A549 (cell line): ENCODE results near the gene TMEM219. TPM values are rescaled to one million over a fixed set of nuclear protein-coding genes. Genes with fewer than 3 reads are reported as not detected.

ENCODE experiments used
- ATAC-seq, 2 experiments: fragments of 200-7000 bp in 1 of 2; fragments of >200 bp in 1 of 2; cut with Nextera tagmentation in 1 of 2; cut with Tn5 transposase in 1 of 2; 3 replicates each; pipeline versions ENCODE4 v1.8.0 to v1.9.1; 2018 to 2020; ENCODE audit warnings: mild to moderate bottlenecking in 1 of 2, moderate library complexity in 1 of 2
- CTCF ChIA-PET: fragments of 300-600 bp; sonication (Branson Sonifier 250); formaldehyde crosslinking; extraction: SDS; loops from one replicate; lab custom pipeline; 2021; ENCODE audit warnings: antibody characterized with exemption, inconsistent platforms; lab: Yijun Ruan, JAX
- POLR2A ChIA-PET: fragments of 350-600 bp; formaldehyde crosslinking; extraction: SDS; loops from one replicate; lab custom pipeline; 2021; ENCODE audit warnings: antibody characterized with exemption, inconsistent platforms; lab: Yijun Ruan, JAX
- DNase-seq, 2 experiments: peaks; one replicate each; pipeline versions ENCODE4 v3.0.0 to v3.0.0-alpha.2; 2011 to 2016; ENCODE audit warnings: low read depth in 1 of 2, low spot score in 1 of 2
- FAIRE-seq: peaks from 2 replicates; lab custom pipeline; 2011; peaks lifted over from hg19 to GRCh38; lab: Jason Lieb, UNC
- H3K27ac ChIP-seq, 2 experiments: fragments of >200 bp; sonication (Bioruptor Twin); formaldehyde crosslinking; 3 replicates each; pipeline ENCODE4 v1.5.1; 2016 to 2017
- H3K4me1 ChIP-seq: fragments of >200 bp; sonication (Bioruptor Twin); formaldehyde crosslinking; 3 replicates; pipeline ENCODE4 v1.6.1; 2016
- H3K4me2 ChIP-seq: fragments of >200 bp; sonication (Bioruptor Twin); formaldehyde crosslinking; 3 replicates; pipeline ENCODE4 v1.6.1; 2016
- H3K4me3 ChIP-seq: fragments of >200 bp; sonication (Bioruptor Twin); formaldehyde crosslinking; 3 replicates; pipeline ENCODE4 v1.5.1; 2016
- H3K9me3 ChIP-seq: fragments of >200 bp; sonication (Bioruptor Twin); formaldehyde crosslinking; 3 replicates; pipeline ENCODE4 v1.6.1; 2016
- BHLHE40 ChIP-seq: IDR thresholded peaks from 2 replicates; pipeline ENCODE4 v1.6.1; 2012; ENCODE audit warnings: low read depth, low read length, inconsistent platforms
- CBX2 ChIP-seq: fragments of 200-600 bp; sonication (generic); IDR thresholded peaks from 2 replicates; pipeline ENCODE4 v1.6.1; 2016; ENCODE audit warnings: low read depth, mild to moderate bottlenecking, borderline replicate concordance
- CEBPB ChIP-seq, 2 experiments: fragments of >200 bp in 1 of 2; sonication (Bioruptor Twin) in 1 of 2; formaldehyde crosslinking in 1 of 2; IDR thresholded peaks; 2 replicates each; pipeline ENCODE4 v1.6.1; 2012 to 2016
- EHMT2 ChIP-seq: fragments of 200-600 bp; sonication (generic); IDR thresholded peaks from 2 replicates; pipeline ENCODE4 v1.6.1; 2016; ENCODE audit warnings: antibody characterized with exemption, low read depth, mild to moderate bottlenecking, moderate library complexity
- EP300 ChIP-seq, 2 experiments: fragments of >200 bp; sonication (Bioruptor Twin); formaldehyde crosslinking; IDR thresholded peaks; 2 replicates in 1 of 2; 3 replicates in 1 of 2; pipeline ENCODE4 v1.6.1; 2016 to 2017
- FOSB ChIP-seq: fragments of 250-450 bp; sonication (Bioruptor Pico); IDR thresholded peaks from 2 replicates; pipeline ENCODE4 v1.5.0; 2020; ENCODE audit warnings: mild to moderate bottlenecking, moderate library complexity
- FOSL2 ChIP-seq, 2 experiments: fragments of 450-650 bp in 1 of 2; fragments of >200 bp in 1 of 2; sonication (Bioruptor Twin) in 1 of 2; formaldehyde crosslinking; IDR thresholded peaks; 2 replicates each; pipeline versions ENCODE4 v1.5.0 to v1.6.1; 2016 to 2020; ENCODE audit warnings: mild to moderate bottlenecking in 1 of 2, moderate library complexity in 1 of 2
- GATA3 ChIP-seq: IDR thresholded peaks from 2 replicates; pipeline ENCODE4 v1.6.1; 2012; ENCODE audit warnings: borderline replicate concordance
- HOXB5 ChIP-seq: fragments of 250-450 bp; sonication (Bioruptor Pico); IDR thresholded peaks from 2 replicates; pipeline ENCODE4 v1.5.0; 2020; ENCODE audit warnings: mild to moderate bottlenecking, moderate library complexity
- JUN ChIP-seq, 2 experiments: fragments of >200 bp; sonication (Bioruptor Twin); formaldehyde crosslinking; IDR thresholded peaks; 2 replicates in 1 of 2; 3 replicates in 1 of 2; pipeline ENCODE4 v1.6.1; 2016 to 2017
- KDM1A ChIP-seq: fragments of 200-600 bp; sonication (generic); IDR thresholded peaks from 2 replicates; pipeline ENCODE4 v1.6.1; 2016; ENCODE audit warnings: low read depth, mild to moderate bottlenecking
- KDM5A ChIP-seq: fragments of 200-600 bp; sonication (generic); IDR thresholded peaks from 2 replicates; pipeline ENCODE4 v1.6.1; 2016; ENCODE audit warnings: antibody characterized with exemption, mild to moderate bottlenecking
- MAZ ChIP-seq: fragments of 150-350 bp; IDR thresholded peaks from 2 replicates; pipeline ENCODE4 v1.6.1; 2014; ENCODE audit warnings: antibody characterized with exemption, low read depth, low read length, borderline replicate concordance
- NFE2L2 ChIP-seq: fragments of 150-350 bp; conservative IDR thresholded peaks from 2 replicates; pipeline ENCODE4 v1.6.1; 2014; ENCODE audit warnings: low read length
- NPAS2 ChIP-seq: fragments of 250-450 bp; sonication (Bioruptor Pico); IDR thresholded peaks from 2 replicates; pipeline ENCODE4 v1.8.0; 2022; ENCODE audit warnings: mild to moderate bottlenecking, moderate library complexity, borderline replicate concordance
- POLR2A ChIP-seq: IDR thresholded peaks from 2 replicates; pipeline ENCODE4 v1.6.1; 2012; ENCODE audit warnings: mild to moderate bottlenecking, low read length
- RAD21 ChIP-seq, 2 experiments: fragments of >200 bp in 1 of 2; sonication (Bioruptor Twin) in 1 of 2; formaldehyde crosslinking in 1 of 2; IDR thresholded peaks in 1 of 2; conservative IDR thresholded peaks in 1 of 2; 2 replicates in 1 of 2; 3 replicates in 1 of 2; pipeline ENCODE4 v1.6.1; 2012 to 2018; ENCODE audit warnings: inconsistent platforms in 1 of 2
- RARB ChIP-seq: fragments of 250-450 bp; sonication (Bioruptor Pico); IDR thresholded peaks from 2 replicates; pipeline ENCODE4 v1.8.0; 2021; ENCODE audit warnings: mild to moderate bottlenecking, moderate library complexity
- RCOR1 ChIP-seq: fragments of 150-350 bp; IDR thresholded peaks from 2 replicates; pipeline ENCODE4 v1.6.1; 2014; ENCODE audit warnings: antibody characterized with exemption, low read length, low read depth
- RFX5 ChIP-seq: fragments of 450-650 bp; IDR thresholded peaks from 2 replicates; pipeline ENCODE4 v1.7.1; 2014; ENCODE audit warnings: antibody characterized with exemption, mild to moderate bottlenecking, moderate library complexity
- SMC3 ChIP-seq: fragments of >200 bp; sonication (Bioruptor Twin); formaldehyde crosslinking; IDR thresholded peaks from 3 replicates; pipeline ENCODE4 v1.6.1; 2018; ENCODE audit warnings: inconsistent platforms
- TFCP2L1 ChIP-seq: fragments of 250-450 bp; sonication (Bioruptor Pico); IDR thresholded peaks from 2 replicates; pipeline ENCODE4 v1.5.0; 2021; ENCODE audit warnings: mild to moderate bottlenecking
- ZFP36 ChIP-seq: fragments of 450-650 bp; IDR thresholded peaks from 2 replicates; pipeline ENCODE4 v1.6.1; 2014; ENCODE audit warnings: borderline replicate concordance; ENCODE audit not compliant: partially characterized antibody
- ZSCAN20 ChIP-seq: fragments of 250-450 bp; sonication (Bioruptor Pico); IDR thresholded peaks from 2 replicates; pipeline ENCODE4 v1.8.0; 2022; ENCODE audit warnings: mild to moderate bottlenecking, moderate library complexity
- WGBS: methylation state at CpG from one replicate; pipeline ENCODE4 v1.1.6; 2017; ENCODE audit errors: missing lambda C conversion rate; 5-methylcytosine and 5-hydroxymethylcytosine counted together
- polyA plus RNA-seq, 4 experiments: library from polyadenylated mRNA; depleted of rRNA in 3 of 4; stranded (reverse); fragments of >200 nt; fragmentation: RNase III in 1 of 4; extraction: RNeasy Plus Mini Kit Qiagen cat#74134 plus additional on column Dnase treatment in 1 of 4; gene quantifications; 2 replicates in 3 of 4; 3 replicates in 1 of 4; pipeline ENCODE4 v1.2.3, GENCODE V29; 2011 to 2017
- TF ChIP-seq, protein P1 (sequence below): fragments of 200-600 bp; sonication (generic); IDR thresholded peaks from 2 replicates; pipeline ENCODE4 v1.6.1; 2016; ENCODE audit warnings: antibody characterized with exemption, mild to moderate bottlenecking, moderate library complexity
- TF ChIP-seq, protein P2 (sequence below): IDR thresholded peaks from 2 replicates; pipeline ENCODE4 v1.6.1; 2012
- TF ChIP-seq, protein P3 (sequence below): IDR thresholded peaks from 2 replicates; pipeline ENCODE4 v1.6.1; 2012
- TF ChIP-seq, protein P4 (sequence below): fragments of 250-450 bp; sonication (Bioruptor Pico); IDR thresholded peaks from 2 replicates; pipeline ENCODE4 v1.5.0; 2021; ENCODE audit warnings: mild to moderate bottlenecking, moderate library complexity, borderline replicate concordance

Gene TMEM219
- polyA plus RNA-seq, 2 of the 4 experiments (the other 2 are of a cell fraction), result 65.1 to 74.4 TPM

DNA sequence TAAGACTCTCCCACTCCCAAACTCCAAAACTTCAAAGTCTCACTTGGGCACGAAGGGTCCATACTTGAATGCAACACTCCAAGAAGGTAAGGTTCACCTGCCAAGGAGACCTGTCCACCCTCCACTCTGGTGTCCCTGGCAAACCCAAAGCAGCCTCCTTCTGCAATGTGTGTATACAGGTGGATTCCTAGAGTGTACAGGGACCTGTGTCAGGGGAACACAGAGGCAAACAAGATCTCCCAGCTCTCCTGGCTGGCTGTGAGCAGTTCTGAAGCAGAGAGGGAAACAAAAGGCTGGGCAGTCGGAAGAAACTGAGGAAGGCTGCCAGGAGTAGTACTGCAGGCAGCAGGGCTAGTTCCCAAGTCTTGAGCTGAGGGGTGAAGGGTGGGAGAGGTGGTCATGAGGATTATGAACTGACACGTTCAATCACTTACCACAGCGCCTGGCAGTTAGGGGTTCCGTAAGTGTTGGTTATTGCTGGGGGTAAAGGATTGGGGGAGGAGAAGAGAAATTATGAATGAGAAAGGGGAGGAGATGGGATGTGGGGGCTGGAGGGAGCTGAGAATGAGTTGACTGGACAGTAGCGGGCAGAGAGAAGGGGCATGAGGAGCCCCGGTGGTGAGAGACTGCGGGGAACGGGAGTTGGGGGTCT, 36.6 kb upstream of the TMEM219 start:
- 9% methylated on average over 9 of the region's 9 CpGs for WGBS
- Histone ChIP-seq H3K9me3 (no peaks in the 10 kb centered on the region), H3K27ac (peak overlapping the region; percentile 96 to 98), H3K4me1 (peaks cover 19% of the 10 kb centered on the region), H3K4me3 (peak overlapping the region; percentile 97), H3K4me2 (peak overlapping the region; percentile 98)
- no peak for FAIRE-seq
- TF ChIP-seq GATA3 (no peak), KDM1A (no peak), MAZ (no peak), RCOR1 (no peak), EP300 (IDR thresholded peaks at IDR 0.05) (no peak)
- TF ChIP-seq, protein P1, sequence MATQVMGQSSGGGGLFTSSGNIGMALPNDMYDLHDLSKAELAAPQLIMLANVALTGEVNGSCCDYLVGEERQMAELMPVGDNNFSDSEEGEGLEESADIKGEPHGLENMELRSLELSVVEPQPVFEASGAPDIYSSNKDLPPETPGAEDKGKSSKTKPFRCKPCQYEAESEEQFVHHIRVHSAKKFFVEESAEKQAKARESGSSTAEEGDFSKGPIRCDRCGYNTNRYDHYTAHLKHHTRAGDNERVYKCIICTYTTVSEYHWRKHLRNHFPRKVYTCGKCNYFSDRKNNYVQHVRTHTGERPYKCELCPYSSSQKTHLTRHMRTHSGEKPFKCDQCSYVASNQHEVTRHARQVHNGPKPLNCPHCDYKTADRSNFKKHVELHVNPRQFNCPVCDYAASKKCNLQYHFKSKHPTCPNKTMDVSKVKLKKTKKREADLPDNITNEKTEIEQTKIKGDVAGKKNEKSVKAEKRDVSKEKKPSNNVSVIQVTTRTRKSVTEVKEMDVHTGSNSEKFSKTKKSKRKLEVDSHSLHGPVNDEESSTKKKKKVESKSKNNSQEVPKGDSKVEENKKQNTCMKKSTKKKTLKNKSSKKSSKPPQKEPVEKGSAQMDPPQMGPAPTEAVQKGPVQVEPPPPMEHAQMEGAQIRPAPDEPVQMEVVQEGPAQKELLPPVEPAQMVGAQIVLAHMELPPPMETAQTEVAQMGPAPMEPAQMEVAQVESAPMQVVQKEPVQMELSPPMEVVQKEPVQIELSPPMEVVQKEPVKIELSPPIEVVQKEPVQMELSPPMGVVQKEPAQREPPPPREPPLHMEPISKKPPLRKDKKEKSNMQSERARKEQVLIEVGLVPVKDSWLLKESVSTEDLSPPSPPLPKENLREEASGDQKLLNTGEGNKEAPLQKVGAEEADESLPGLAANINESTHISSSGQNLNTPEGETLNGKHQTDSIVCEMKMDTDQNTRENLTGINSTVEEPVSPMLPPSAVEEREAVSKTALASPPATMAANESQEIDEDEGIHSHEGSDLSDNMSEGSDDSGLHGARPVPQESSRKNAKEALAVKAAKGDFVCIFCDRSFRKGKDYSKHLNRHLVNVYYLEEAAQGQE, result no peak
- ATAC-seq, result peak; percentile 9 to 16; a peak in 3 of 6 replicates
- ChIA-PET POLR2A (interaction anchor here (0.6 to 2.6 kb wide), 11 partner anchors 10 to 769 kb away, joined by 3 to 42 read pairs (median 5); partner anchors contain the start of genes ASPHD1, SEZ6L2, TAOK2 and TMEM219), CTCF (interaction anchor here (0.6 to 4.8 kb wide), 11 partner anchors 9 to 96 kb away, joined by 3 to 28 read pairs (median 6); partner anchors contain the start of genes INO80E, TAOK2 and TMEM219)
- no peak for DNase-seq

DNA sequence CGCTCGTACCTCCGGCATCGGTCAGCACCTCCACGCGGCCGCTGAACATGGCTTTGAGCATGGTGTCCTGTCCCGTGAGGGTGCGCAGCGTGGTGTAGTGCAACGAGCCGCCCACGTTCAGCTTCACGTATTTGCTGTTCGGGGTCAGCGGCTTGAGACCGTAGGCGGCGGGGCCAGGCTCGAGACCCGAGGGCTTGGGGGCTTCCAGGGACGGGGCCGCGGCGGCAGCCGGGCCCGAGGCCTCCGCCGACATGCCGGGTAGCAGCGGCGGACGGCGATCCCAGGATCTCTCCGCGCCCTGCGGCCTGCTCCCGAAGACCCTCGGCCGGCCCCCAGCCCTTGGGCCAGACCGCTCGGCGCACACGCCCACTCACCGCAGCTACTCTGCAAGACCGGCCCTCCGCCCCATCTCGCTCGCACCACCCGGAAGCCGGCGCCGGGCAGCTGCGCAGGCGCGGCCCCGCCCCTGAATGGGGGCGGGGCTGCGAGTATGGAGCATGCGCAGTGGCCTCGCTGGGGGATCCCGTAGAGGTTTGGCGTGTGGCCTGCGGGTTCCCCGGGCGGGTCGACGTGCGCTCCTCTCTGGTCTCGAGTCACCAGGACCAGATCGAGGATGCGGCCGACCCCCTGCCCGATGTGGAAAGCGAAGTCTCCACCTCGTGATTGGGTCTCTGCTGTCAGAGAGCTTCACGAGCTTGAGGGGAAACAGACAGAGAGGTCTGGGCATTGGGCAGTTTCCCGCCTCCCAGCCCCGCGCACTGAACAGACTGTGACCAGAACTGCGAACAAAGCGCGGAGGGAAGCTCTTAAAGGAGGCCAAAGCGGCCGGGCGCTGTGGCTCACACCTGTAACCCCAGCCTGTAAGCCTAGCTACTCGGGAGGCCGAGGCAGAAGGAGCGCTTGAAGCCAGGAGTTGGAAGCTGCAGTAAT, 35.8 kb upstream of the TMEM219 start, which contains the start of gene KCTD13:
KCTD13 (minus strand) TSS at position 446 of the 930 bp plus-strand sequence; CDS start at position 253, 193 bp downstream.
- no peak for FAIRE-seq
- H3K4me3 ChIP-seq, result peak within 1 kb of the TSS; percentile 97
- peak within 1 kb of the TSS; percentile 96 to 98 for H3K27ac ChIP-seq
- DNase-seq, result peak; percentile 77 to 97
- H3K9me3 ChIP-seq, result no peaks in the 10 kb centered on the region
- ChIA-PET CTCF (interaction anchor here (0.6 to 4.8 kb wide), 15 partner anchors 10 to 118 kb away, joined by 3 to 28 read pairs (median 4); partner anchors contain the start of genes TAOK2 and TMEM219), POLR2A (interaction anchor here (0.5 to 2.6 kb wide), 13 partner anchors 9 to 768 kb away, joined by 3 to 42 read pairs (median 4); partner anchors contain the start of genes ASPHD1, MVP, SEZ6L2 and TAOK2)
- 3% methylated on average over 25 of the region's 89 CpGs for WGBS
- peak within 1 kb of the TSS; percentile 98 for H3K4me2 ChIP-seq
- ATAC-seq, result peak; percentile 87 to 97
- peaks cover 19% of the 10 kb centered on the region for H3K4me1 ChIP-seq
- no peak for TF ChIP-seq RFX5
- TF ChIP-seq, protein P2, sequence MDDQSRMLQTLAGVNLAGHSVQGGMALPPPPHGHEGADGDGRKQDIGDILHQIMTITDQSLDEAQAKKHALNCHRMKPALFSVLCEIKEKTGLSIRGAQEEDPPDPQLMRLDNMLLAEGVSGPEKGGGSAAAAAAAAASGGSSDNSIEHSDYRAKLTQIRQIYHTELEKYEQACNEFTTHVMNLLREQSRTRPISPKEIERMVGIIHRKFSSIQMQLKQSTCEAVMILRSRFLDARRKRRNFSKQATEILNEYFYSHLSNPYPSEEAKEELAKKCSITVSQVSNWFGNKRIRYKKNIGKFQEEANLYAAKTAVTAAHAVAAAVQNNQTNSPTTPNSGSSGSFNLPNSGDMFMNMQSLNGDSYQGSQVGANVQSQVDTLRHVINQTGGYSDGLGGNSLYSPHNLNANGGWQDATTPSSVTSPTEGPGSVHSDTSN, result no peak; the same call in 1 of the 2 replicates
- peak; percentile 65; the same call in 1 of the 2 replicates for TF ChIP-seq TFCP2L1
- 0 out of 2 replicates have a peak, but pooled peaks have one; percentile 30 for TF ChIP-seq MAZ
- peak; percentile 96 for TF ChIP-seq POLR2A
- no peak for TF ChIP-seq HOXB5 (CRISPR knock-in tag)
- no peak for TF ChIP-seq EHMT2
- TF ChIP-seq CEBPB (IDR thresholded peaks at IDR 0.05), result no peak
- no peak for TF ChIP-seq RARB (CRISPR knock-in tag)
- no peak for TF ChIP-seq ZFP36
- TF ChIP-seq RCOR1, result no peak
- TF ChIP-seq RAD21 (conservative IDR thresholded peaks at IDR 0.05 in 1 of 2, IDR thresholded peaks at IDR 0.05 in 1 of 2), result peak in 1 of 2 experiments; percentile 43; a peak in 2 of 5 replicates
- no peak for TF ChIP-seq ZSCAN20 (CRISPR knock-in tag)
- TF ChIP-seq JUN (IDR thresholded peaks at IDR 0.05), result peak; percentile 68 to 91
- no peak for TF ChIP-seq CBX2
- TF ChIP-seq, protein P3, sequence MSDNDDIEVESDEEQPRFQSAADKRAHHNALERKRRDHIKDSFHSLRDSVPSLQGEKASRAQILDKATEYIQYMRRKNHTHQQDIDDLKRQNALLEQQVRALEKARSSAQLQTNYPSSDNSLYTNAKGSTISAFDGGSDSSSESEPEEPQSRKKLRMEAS, result peak; percentile 72
- TF ChIP-seq, protein P4, sequence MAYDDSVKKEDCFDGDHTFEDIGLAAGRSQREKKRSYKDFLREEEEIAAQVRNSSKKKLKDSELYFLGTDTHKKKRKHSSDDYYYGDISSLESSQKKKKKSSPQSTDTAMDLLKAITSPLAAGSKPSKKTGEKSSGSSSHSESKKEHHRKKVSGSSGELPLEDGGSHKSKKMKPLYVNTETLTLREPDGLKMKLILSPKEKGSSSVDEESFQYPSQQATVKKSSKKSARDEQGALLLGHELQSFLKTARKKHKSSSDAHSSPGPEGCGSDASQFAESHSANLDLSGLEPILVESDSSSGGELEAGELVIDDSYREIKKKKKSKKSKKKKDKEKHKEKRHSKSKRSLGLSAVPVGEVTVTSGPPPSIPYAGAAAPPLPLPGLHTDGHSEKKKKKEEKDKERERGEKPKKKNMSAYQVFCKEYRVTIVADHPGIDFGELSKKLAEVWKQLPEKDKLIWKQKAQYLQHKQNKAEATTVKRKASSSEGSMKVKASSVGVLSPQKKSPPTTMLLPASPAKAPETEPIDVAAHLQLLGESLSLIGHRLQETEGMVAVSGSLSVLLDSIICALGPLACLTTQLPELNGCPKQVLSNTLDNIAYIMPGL, result no peak
- TF ChIP-seq BHLHE40, result no peak
- no peak for TF ChIP-seq NFE2L2
- no peak for TF ChIP-seq KDM5A
- no peak for TF ChIP-seq EP300 (IDR thresholded peaks at IDR 0.05)
- no peak for TF ChIP-seq NPAS2
- no peak for TF ChIP-seq FOSL2 (IDR thresholded peaks at IDR 0.05)
- TF ChIP-seq FOSL2 (CRISPR knock-in tag; IDR thresholded peaks at IDR 0.05), result no peak
- TF ChIP-seq SMC3, result peak; percentile 19; the same call in 1 of the 3 replicates
- TF ChIP-seq FOSB, result no peak
